SK-N-SH (cell line): ENCODE results near the gene PTPRC. TPM values are rescaled to one million over a fixed set of nuclear protein-coding genes. Genes with fewer than 3 reads are reported as not detected.

ENCODE experiments used
- CTCF ChIA-PET: fragments of 300-600, 350-600 bp; formaldehyde crosslinking; extraction: SDS; loops from one replicate; lab custom pipeline; 2021; lab: Yijun Ruan, JAX
- POLR2A ChIA-PET: fragments of 350-600 bp; sonication (Branson Sonifier 250); formaldehyde crosslinking; extraction: SDS; loops from one replicate; lab custom pipeline; 2020; ENCODE audit warnings: antibody characterized with exemption, inconsistent platforms; lab: Yijun Ruan, JAX
- DNase-seq: peaks from one replicate; pipeline ENCODE4 v3.0.0; 2012
- H2AFZ ChIP-seq: fragments of 200-600 bp; sonication (generic); 2 replicates; pipeline ENCODE4 v1.8.1; 2016; ENCODE audit warnings: antibody characterized with exemption, mild to moderate bottlenecking, low read depth
- H3F3A ChIP-seq: fragments of 200-600 bp; sonication (generic); replicated peaks from 2 replicates; pipeline ENCODE3; 2016; ENCODE audit warnings: antibody characterized with exemption, mild to moderate bottlenecking; ENCODE audit not compliant: insufficient read depth
- H3K27ac ChIP-seq, 2 experiments: fragments of 200-500 bp in 1 of 2; fragments of 200-600 bp in 1 of 2; sonication (Bioruptor generic) in 1 of 2; sonication (generic), shearing (Covaris generic) in 1 of 2; 2 replicates each; pipeline versions ENCODE4 v1.5.1 to v1.6.1; 2014 to 2016; ENCODE audit warnings: low read depth in 2 of 2, inconsistent platforms in 1 of 2, low read length in 1 of 2, mild to moderate bottlenecking in 1 of 2, mixed read lengths in 1 of 2
- H3K27me3 ChIP-seq: fragments of 200-600 bp; sonication (generic), shearing (Covaris generic); 2 replicates; pipeline ENCODE4 v1.6.1; 2016; ENCODE audit warnings: mixed run types; ENCODE audit not compliant: insufficient read depth
- H3K36me3 ChIP-seq, 2 experiments: fragments of 200-500 bp in 1 of 2; fragments of 200-600 bp in 1 of 2; sonication (Bioruptor generic) in 1 of 2; sonication (generic) in 1 of 2; replicated peaks in 1 of 2; 2 replicates each; pipeline versions ENCODE3 to v1.5.1; 2014 to 2016; ENCODE audit warnings: low read length in 1 of 2, mild to moderate bottlenecking in 1 of 2; ENCODE audit not compliant: insufficient read depth in 2 of 2, control insufficient read depth in 1 of 2
- H3K4me1 ChIP-seq, 2 experiments: fragments of 200-500 bp in 1 of 2; fragments of 200-600 bp in 1 of 2; sonication (Bioruptor generic) in 1 of 2; sonication (generic), shearing (Covaris generic) in 1 of 2; 2 replicates each; pipeline versions ENCODE4 v1.5.1 to v1.6.1; 2014 to 2016; ENCODE audit warnings: low read depth in 1 of 2, low read length in 1 of 2, mixed run types in 1 of 2; ENCODE audit not compliant: insufficient read depth in 2 of 2, control insufficient read depth in 1 of 2
- H3K4me2 ChIP-seq: fragments of 200-600 bp; sonication (generic), shearing (Covaris generic); 2 replicates; pipeline ENCODE4 v1.6.1; 2017; ENCODE audit warnings: mixed run types
- H3K4me3 ChIP-seq, 2 experiments: fragments of 200-500 bp in 1 of 2; fragments of 200-600 bp in 1 of 2; sonication (Bioruptor generic) in 1 of 2; sonication (generic), shearing (Covaris generic) in 1 of 2; 2 replicates each; pipeline versions ENCODE4 v1.5.1 to v1.8.1; 2014 to 2016; ENCODE audit warnings: low read depth in 2 of 2, inconsistent platforms in 1 of 2, low read length in 1 of 2, mild to moderate bottlenecking in 1 of 2, mixed read lengths in 1 of 2, moderate library complexity in 1 of 2
- H3K79me2 ChIP-seq: fragments of 200-600 bp; sonication (generic); 2 replicates; pipeline ENCODE4 v1.8.1; 2017; ENCODE audit warnings: mild to moderate bottlenecking; ENCODE audit not compliant: insufficient read depth
- H3K9ac ChIP-seq: fragments of 200-600 bp; sonication (generic); 2 replicates; pipeline ENCODE4 v1.6.1; 2017; ENCODE audit warnings: mixed run types
- H3K9me2 ChIP-seq: fragments of 200-600 bp; sonication (generic); 2 replicates; pipeline ENCODE4 v1.6.1; 2017; ENCODE audit warnings: mixed run types
- H3K9me3 ChIP-seq: fragments of 200-600 bp; sonication (generic); 2 replicates; pipeline ENCODE4 v1.6.1; 2017; ENCODE audit warnings: mixed run types, mild to moderate bottlenecking, moderate library complexity
- H4K20me1 ChIP-seq: fragments of 200-600 bp; sonication (generic); 2 replicates; pipeline ENCODE4 v1.6.1; 2017; ENCODE audit warnings: mild to moderate bottlenecking, mixed run types; ENCODE audit not compliant: insufficient read depth
- CHD2 ChIP-seq: fragments of 150-350 bp; IDR thresholded peaks from 2 replicates; pipeline ENCODE4 v1.6.1; 2018; ENCODE audit warnings: low read length; ENCODE audit not compliant: partially characterized antibody
- GABPA ChIP-seq: IDR thresholded peaks from 2 replicates; pipeline ENCODE4 v1.4.0; 2012; ENCODE audit warnings: low read depth, mild to moderate bottlenecking
- GATA2 ChIP-seq: sonication (generic); formaldehyde crosslinking; IDR thresholded peaks from 2 replicates; pipeline ENCODE4 v1.5.0; 2020; ENCODE audit warnings: mild to moderate bottlenecking, missing genetic modification reagents
- NFIC ChIP-seq: IDR thresholded peaks from 2 replicates; pipeline ENCODE4 v1.4.0; 2012; ENCODE audit warnings: borderline replicate concordance
- PBX3 ChIP-seq: IDR thresholded peaks from 2 replicates; pipeline ENCODE4; 2012
- POLR2AphosphoS5 ChIP-seq: IDR thresholded peaks from 2 replicates; pipeline ENCODE4 v1.6.1; 2012; ENCODE audit warnings: low read depth, low read length
- RAD21 ChIP-seq: IDR thresholded peaks from 2 replicates; pipeline ENCODE4 v1.6.1; 2012; ENCODE audit warnings: mild to moderate bottlenecking, low read length
- SIN3A ChIP-seq: IDR thresholded peaks from 2 replicates; pipeline ENCODE4 v1.6.1; 2012; ENCODE audit warnings: low read depth, mild to moderate bottlenecking, low read length, moderate library complexity, borderline replicate concordance
- SMC3 ChIP-seq: IDR thresholded peaks from 2 replicates; pipeline ENCODE4 v1.6.1; 2012; ENCODE audit warnings: low read depth, low read length, improper control_type of control experiment
- USF1 ChIP-seq: IDR thresholded peaks from 2 replicates; pipeline ENCODE4 v1.4.0; 2012; ENCODE audit warnings: low read depth, borderline replicate concordance
- USF2 ChIP-seq: fragments of 150-350 bp; IDR thresholded peaks from 2 replicates; pipeline ENCODE4 v1.6.1; 2017; ENCODE audit warnings: antibody characterized with exemption, low read length, low read depth, borderline replicate concordance
- YY1 ChIP-seq: IDR thresholded peaks from 2 replicates; pipeline ENCODE4 v1.4.0; 2012; ENCODE audit warnings: low read depth, mild to moderate bottlenecking
- ZBTB33 ChIP-seq: IDR thresholded peaks from 2 replicates; pipeline ENCODE4 v1.4.0; 2012; ENCODE audit warnings: low read depth, borderline replicate concordance
- WGBS: methylation state at CpG from one replicate; pipeline ENCODE4 v1.1.6; 2017; ENCODE audit warnings: low lambda C conversion rate; 5-methylcytosine and 5-hydroxymethylcytosine counted together
- polyA plus RNA-seq, 3 experiments: library from polyadenylated mRNA; depleted of rRNA; stranded (reverse); fragments of >200 nt; gene quantifications; 2 replicates each; pipeline ENCODE4 v1.2.3, GENCODE V29; 2012

Gene PTPRC
- polyA plus RNA-seq, 1 of the 3 experiments (the other 2 are of a cell fraction): 0.03 TPM

GRCh38 chr1:198678301-198678836 lies 39.5 kb downstream of the PTPRC start (continued):
- TF ChIP-seq ZBTB33: no peak

- CTCF ChIA-PET: no interaction called here
- Histone ChIP-seq H3K9me2 (no peaks in the 10 kb centered on the region), H3K27ac (no peak overlapping the region), H3K4me1 (peaks cover 31 to 34% of the 10 kb centered on the region in 2 experiments; a peak in 3 of 4 replicates), H3K79me2 (no peaks in the 10 kb centered on the region), H3K27me3 (no peaks in the 10 kb centered on the region), H3F3A (peaks cover 24% of the 10 kb centered on the region), H3K4me2 (no peak overlapping the region), H3K9me3 (no peaks in the 10 kb centered on the region), H4K20me1 (no peaks in the 10 kb centered on the region), H3K9ac (no peak overlapping the region), H3K36me3 (no peaks in the 10 kb centered on the region), H3K4me3 (no peak overlapping the region), H2AFZ (no peak overlapping the region)
- TF ChIP-seq POLR2AphosphoS5 (no peak), YY1 (no peak), PBX3 (no peak), CHD2 (no peak), SMC3 (no peak), GATA2 (CRISPR knock-in tag) (no peak), USF1 (no peak), SIN3A (no peak), GABPA (no peak), NFIC (no peak), RAD21 (no peak), USF2 (no peak)
- 94% methylated on average over 12 of the region's 12 CpGs for WGBS
- POLR2A ChIA-PET: no interaction called here
- DNase-seq: no peak
Measured at GRCh38 chr1:198678901-198679329, 40.1 kb downstream of the PTPRC start.
